HTR-8/SVneo (cell line): ENCODE measurements around the gene MRPL24.

Experiments used
- DNase-seq: peaks from one replicate; pipeline ENCODE4 v3.0.0; 2011; ENCODE audit warnings: low spot score, mixed read lengths; ENCODE audit not compliant: insufficient read length
- FAIRE-seq: peaks from 2 replicates; lab custom pipeline; 2011; peaks lifted over from hg19 to GRCh38; lab: Jason Lieb, UNC

Gene MRPL24

DNA sequence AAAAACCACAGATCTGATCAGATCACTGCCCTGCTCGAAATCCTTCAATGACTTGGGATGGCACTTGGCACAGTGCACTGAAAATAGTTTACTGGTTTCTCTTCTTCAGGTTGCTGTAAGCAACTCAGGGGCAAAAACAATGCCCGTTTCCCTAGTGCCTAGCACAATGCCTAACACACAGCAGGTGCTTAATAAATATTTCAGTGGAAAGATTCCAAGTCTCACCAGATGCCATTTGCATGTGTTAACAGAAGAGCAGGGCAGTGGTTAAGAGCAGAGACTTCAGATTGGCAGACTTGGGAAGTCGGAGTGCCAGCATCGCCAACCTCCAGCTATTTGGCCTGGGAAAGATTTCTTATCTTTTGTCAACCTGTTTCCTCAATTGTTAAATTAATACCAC, 23.5 kb downstream of the MRPL24 start:
- no peak for FAIRE-seq
- DNase-seq: no peak

DNA sequence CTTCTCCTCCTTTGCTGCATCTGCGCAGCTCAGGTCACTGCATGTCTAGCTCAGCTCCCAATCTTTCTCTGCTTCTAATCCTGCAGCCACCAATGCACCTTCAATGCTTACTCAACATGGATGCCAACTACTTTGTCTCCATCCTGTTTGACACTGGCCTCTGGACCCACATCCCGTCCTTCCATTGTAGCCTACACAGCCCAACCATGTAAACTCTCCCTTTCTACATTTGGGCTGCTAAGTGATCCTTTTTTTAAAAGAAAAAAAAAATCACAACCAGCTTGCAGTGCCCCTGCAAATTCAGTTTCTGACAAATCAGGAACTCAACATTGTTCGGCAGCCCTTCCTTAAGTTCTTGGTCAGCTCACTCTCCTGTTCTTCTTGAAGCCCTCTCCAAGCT, 26.1 kb downstream of the MRPL24 start:
- FAIRE-seq: no peak
- no peak for DNase-seq

DNA sequence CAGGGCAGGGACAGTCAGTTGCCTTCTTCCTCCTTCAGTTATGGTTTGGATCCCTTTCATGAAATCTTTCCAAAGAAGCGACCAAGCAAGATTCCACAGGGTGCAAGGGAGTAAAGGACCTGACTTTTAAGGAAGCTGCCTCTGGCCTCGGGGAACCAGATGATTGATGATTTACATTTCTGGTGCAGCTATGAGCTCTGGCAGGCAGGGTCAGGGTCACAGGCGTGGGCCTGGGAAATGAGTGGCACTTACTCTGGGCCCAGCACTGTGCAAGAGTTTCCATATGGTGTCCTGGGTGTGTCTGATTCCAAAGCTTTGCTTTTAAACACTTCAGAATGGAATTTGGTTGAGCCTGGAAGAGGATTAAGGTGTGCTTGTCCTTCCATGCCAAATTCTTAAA, 28.3 kb downstream of the MRPL24 start:
- FAIRE-seq (no peak), DNase-seq (no peak)

DNA sequence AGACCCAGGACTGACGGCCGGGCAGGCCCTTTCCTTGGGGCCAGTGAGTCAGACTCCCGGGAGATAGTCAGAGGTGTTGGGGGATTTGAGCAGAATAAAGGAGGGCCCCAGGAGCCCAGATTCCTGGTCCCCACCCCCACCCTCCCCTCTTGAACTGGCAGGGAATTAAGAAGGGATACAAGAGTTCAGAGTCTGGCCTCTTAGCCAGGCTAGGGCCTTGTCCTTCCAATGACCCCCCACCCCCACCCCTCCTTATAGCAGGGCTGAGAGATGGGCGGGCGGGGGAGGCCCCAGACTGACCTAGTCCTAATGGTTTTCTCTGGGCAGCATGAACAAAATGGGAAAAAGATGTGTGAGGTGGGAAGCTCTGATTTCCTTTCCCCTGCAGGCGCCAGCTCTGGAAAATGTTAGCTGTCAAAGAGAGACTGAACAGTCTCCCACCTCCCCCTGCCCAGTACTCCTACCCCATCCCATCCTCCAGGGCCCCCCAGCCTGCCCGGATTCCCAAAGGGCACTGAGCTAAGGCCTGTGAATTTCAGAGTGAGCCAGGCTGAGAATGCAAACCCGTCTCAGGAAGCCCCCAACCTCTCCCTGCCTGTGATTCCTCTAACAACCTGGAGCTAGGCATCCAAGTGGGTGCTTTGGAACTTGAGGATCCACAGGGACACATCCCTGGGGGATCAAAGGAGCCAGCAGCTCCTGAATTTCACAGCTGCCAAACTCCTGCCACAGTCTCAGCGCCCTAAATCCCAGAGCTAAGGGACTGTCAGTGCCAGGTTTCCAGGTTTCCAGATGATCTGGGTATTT, 29.7 kb downstream of the MRPL24 start:
- FAIRE-seq (no peak), DNase-seq (no peak)

DNA sequence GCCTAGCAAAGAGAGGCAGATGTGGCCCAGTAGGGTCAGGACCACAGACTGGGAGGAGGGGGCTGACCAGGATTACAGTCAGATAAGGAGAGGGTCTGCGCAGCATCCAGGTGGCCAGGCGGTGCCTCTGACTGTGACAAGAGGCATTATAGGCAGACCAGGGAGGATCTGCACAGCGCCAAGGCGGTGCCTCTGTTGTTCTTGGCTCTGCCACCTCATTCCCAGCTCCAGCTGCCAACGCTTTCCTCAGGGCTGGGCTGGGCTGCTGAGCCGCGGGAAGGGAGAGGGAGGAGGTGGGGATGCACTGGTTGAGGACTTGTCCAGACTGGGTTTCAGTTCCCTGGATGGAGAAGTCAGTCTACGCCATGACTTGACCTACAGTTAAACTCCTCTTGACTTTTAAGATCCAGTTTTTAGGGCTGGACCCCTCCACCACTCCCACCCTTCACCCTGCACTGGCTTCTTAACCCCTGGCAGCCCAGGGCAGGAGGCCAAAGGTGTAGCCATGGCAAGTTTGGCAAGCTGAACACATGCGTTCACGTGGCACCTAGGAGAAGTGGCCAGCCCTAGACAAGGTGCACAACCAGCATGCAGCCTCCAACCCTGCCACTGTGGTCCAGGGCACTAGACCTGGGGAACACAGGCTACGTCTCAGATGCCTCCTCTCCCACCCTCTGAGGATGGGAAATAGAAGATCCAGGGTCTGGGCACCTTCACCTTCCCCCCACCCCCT, 31.0 kb downstream of the MRPL24 start:
- FAIRE-seq (no peak), DNase-seq (peak; percentile 39)

DNA sequence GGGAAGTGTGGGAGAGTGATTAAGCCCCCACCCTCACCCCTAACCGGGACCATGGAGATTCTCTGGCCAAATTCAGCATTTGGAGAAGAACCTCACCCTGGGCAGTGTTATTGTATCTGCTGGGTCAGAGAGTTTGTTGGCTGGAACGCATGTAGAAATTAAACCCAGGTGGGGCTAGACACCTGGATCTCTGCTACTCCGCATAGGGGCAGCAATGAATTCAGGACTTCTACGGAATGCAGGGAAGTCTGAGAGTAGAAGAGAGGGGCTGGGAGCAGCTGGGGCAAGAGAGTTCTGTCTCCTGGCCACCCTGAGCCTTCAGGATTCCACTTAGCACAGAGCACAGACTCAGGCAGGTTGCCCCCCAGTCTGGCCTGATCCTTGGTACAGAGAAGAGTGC, 31.9 kb downstream of the MRPL24 start:
- FAIRE-seq (no peak), DNase-seq (no peak)

DNA sequence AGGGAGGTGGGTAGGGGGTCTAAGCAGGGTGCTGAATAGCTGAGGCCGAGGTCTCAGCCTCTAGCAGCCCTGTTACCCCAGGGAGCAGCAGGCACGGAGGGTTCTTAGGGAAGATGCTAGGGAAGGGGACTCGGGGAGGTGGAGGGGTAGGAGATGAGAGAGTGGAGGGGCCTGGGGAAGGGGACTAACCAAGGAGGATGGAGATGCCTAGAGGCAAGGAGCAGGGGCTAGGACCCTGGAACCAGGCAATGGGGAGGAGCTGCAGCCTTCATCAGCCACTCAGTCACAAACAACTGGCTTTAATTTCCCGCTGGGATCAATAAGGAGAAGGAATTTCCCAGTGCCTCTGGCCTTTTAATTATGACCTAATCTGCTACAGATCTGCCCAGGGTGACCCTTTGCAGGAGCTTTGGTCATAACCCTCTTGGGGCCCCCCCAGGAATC, 32.6 kb downstream of the MRPL24 start:
- FAIRE-seq: no peak

DNA sequence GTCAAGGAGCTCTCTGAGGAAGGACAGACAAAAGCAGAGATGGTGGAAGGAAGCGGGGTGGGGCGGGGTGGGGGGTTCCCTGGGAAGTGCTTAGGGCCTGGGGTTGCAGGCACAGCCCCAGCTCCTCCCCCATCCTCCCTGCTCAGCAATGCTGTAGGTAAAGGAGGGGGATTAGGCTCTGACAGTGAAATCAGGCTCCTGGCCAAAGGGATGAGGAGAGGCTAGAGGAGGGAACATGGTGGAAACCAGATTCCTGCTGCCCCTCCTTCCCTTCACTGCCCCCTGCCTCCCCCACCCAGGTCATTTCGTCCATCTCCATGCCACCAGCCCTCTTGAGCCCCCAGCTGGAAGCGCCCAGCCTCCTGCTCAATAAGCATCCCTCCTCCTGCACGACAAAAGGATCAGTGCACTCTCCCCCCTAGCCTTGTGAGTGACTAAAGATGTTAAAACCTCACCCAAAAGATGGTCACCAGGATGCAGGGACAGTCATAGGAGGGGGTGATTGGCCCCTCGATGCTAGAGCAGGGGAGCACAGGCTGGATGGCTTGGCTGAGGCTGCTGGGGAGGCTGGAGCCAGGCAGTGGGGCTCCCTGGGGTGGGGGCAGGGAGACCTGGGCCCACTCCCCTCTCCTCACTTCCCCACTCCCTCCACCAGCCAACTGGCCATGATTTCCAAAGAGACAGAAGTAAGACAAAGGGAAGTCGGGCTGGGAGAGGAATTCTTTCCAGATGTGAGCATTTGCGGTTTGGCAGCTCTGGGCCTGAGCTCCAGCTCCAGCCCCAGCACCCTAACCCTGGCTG, 33.3 kb downstream of the MRPL24 start:
- DNase-seq: no peak

More for the DNA sequence above, 32.6 kb downstream of the MRPL24 start:
- DNase-seq: no peak

DNA sequence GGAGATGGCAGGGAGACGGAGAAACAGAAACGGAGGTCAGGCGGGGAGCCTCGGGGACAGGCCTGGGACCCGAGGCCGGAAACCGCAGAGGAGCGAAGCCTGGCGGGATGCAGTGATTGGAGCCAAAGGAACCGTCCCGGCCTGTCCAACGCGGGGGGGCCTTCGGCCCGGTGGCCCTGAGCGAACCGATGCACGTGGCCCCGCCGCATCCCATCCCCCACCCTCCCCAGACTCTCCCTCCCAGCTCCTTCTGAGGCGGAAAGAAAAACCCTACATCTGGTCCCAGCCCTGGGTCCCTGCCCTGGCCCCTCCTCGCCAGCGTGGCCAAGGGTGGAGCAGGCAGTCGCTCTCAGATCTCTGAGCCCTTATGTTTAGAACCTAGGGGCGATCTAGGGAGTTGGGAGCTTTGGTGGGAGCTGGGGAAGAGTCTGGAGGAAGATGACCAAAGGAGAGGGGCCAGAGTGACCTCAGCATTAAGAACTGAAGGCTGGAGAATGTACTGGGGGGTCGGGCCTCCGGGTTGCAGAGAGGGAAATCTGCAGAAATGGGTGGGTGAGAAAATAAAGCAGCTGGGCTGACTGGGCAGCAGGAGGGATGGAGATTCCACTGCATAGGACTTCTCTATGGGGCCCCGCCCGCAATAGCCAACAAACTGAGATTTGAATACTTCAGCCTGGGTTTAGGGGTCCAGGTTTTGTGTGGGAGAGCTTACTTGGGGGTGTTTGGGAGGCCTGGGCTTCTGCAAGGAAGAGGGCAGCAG, 34.1 kb downstream of the MRPL24 start:
- FAIRE-seq: no peak
- no peak for DNase-seq

More for the DNA sequence above, 33.3 kb downstream of the MRPL24 start:
- FAIRE-seq: no peak

DNA sequence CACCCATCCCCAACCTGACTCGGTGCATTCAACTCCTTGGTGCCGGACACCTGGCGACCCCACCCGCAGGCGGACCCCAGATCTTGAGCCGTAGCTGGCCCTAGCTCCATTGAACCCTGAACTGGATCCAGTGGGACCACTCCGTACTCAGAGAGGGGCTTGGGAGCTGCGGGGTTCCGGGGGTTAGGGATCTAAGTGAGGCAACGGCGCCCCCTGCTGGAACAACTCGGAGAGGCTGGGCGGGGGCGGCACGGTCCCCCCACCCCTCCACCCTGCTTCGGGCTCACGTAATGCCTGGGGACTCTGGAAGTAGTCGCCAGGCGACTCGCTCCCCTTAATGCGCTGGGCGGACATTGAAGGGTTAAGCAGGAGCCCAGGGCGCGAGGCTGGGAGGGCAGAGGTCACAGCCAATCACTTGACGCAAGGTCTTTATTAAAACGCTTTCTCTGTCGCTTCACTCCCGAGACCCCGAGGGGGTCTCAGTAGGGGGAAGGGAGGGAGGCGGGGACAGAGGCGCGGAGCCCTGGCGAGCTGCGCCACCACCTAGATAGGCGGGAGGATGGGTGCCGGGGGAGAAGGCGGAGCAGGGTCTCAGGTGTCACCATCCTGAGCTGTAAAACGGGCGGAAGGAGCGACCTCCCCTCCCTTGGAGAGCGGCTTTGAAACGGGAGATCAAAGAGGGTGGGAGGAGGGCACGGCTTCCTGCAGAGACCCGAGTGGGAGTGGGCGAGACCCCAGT, 34.8 kb downstream of the MRPL24 start:
- no peak for FAIRE-seq

DNA sequence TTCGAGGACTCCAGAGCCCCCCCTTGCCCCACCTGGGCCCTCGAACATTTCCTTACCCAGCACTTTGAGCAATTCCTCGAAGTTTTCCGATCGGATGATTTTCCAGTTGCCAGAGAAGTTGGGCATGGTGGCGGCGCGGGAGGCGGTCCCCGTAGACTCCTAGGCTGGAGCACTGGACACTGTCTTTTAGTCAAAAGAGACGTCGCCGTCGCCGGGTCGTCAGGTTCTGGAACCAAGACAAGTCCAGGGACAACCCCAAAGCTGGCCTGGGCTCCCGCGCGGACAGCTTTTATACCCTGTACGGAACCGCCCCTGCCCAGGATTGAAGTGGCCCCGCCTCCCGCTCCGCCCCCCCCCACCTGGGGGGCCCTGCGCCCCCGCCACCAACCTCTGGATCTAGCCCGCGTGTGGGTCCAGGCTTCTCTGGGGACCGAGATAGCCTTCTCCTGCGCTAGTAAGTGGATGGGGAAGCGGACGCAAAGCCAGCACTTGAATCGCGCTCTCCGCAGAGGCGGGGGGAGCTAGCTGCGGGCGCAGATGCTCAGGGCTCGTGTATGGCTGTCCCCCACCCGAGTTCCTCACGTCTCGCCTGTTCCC, 35.5 kb downstream of the MRPL24 start, which contains the start of gene CRABP2:
Gene CRABP2, minus strand, starts transcription at position 263 of the 597 bp plus-strand sequence. Its CDS starts 137 bp downstream, at position 126.
- DNase-seq (no peak), FAIRE-seq (no peak)

More for the DNA sequence above, 34.8 kb downstream of the MRPL24 start:
- no peak for DNase-seq

DNA sequence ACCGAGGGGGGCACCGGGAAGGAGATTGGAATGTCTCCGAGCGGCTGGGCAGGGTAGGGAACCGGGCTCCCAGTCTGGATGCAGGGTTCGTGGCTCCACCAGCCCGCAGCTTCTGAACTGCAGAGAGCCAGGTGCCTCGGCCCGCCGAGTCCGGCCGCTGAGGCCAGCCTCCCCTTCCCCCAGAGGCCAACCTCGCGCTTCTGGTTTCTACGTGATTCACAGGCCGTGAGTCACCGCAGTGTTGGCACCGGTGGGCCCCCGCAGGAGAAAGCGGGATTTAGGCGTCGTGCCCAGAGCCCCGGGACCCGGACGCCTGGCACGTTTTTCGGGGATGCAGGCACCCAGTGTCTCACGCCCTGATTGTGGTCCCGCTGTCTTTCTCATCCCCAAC, 36.0 kb downstream of the MRPL24 start:
- DNase-seq: no peak
- no peak for FAIRE-seq

DNA sequence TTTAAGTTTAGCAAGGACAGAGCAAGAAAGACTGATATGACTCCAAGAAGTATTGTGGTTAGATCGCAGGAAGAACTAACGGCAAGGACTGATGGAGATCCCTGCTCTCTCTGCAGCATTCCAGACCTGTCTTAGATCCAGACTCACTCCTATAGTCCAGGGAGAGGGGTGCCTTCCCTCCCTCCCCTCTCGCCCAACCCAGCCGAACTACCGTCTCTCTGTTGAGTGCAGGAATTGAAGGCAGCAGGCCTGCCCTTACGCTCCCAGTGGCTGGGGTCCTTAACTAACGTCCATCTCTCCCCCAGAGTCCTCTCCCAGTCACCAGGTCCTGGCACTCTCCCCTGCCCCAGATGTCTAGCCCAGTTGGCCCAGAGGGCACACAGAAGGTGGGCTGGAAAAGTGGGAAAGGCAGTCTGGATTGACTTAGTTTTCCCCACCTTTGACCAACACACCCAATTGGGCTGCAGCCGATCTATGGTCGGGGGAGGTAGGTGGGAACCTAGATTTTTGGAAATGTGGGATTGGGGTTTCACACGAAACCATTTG, 36.6 kb downstream of the MRPL24 start:
- no peak for DNase-seq
- no peak for FAIRE-seq

DNA sequence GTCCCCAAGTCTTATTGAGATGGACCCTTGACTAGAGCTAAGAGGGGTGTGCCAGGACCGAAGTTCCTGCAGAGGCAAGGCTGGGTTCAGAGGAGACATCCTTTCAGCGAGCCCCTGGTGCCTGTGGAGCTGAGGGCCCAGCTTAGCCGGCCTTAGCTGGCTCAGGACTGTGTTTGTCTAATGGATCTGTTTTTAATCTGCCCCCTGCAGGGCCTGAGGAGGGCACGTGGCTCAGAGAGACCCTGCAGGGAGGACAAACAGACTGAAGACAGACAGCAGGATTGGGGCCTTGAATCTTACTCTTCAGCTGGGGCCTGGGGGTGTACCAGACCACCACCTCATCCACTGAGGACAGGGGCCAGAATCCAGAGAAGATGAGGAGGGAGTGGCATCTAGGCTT, 37.1 kb downstream of the MRPL24 start:
- DNase-seq (no peak), FAIRE-seq (no peak)

DNA sequence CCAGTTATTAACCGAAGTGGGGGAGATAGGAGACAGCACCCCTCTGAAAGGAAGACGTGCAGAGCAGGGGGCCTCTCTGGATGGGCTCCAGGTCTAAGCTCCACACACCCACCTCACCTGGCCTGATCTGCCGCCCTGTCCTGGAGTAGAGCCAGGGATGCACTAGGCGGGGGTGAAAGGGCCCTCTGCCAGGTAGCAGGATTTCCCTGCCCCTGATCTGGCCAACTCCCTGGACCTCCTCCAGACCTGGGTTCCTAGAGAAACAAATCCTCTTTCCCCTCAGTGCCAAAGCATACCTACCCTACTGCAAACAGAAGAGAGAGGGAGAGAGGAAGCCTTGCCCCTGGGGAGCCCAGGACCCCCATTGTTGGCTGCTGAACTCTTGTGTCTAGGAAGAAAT, 37.6 kb downstream of the MRPL24 start:
- FAIRE-seq (no peak), DNase-seq (no peak)

DNA sequence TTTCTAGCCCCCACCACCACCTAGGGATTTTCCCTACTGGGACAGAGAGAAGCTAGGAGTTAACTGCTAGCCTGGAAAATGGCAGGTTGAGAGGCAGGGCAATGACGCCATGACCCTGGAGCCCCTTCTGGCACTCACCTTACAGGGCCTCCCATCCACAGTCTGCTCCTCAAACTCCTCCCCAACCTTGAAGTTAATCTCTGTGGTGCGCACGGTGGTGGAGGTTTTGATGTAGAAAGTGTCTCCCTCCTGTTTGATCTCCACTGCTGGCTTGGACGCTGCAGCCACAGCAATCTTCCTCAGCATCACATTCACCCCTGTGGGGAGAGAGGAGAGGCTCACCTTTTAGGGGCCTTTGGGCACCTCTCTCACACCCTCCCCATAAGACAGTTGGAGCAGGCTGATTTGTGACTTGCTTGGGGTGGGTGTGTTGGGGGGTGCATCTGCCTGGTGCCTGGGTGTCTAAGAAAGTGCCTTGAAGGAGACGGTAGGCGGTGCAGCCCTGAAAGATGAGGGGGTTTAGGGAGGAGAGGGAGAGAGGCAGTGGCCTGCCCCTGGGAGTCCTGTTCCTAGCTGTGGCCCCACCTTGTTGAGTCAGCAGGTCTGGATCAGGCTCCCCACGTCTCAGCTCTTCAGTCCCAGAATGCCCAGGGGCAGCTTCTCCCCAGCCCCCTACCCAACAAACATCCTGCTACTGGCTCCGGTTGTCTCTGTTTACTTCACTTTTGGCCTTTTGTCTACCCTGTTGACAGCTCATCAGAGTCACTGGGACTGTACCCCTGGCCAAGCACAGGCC, 40.0 kb downstream of the MRPL24 start:
- DNase-seq (no peak), FAIRE-seq (no peak)

DNA sequence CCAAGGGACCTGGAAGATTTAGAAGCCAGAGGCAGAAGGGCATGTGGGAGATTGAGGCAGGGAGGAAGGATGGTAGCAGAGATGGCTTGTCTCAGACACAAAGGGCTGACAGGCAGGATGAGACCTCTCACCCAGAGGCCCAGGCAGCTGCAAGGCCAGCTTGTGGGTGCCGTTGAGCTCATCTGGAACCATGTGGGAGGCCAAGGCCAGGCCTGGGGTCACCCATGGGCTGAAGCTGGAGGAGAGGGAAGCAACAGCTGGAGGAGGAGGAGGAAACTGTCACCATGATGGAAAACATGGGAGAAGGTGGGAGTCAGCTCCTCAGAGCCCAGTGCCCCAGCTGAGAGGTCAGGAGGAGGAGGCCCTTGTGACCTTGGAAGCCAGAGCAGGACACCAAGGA, 41.9 kb downstream of the MRPL24 start:
- DNase-seq (no peak), FAIRE-seq (no peak)

DNA sequence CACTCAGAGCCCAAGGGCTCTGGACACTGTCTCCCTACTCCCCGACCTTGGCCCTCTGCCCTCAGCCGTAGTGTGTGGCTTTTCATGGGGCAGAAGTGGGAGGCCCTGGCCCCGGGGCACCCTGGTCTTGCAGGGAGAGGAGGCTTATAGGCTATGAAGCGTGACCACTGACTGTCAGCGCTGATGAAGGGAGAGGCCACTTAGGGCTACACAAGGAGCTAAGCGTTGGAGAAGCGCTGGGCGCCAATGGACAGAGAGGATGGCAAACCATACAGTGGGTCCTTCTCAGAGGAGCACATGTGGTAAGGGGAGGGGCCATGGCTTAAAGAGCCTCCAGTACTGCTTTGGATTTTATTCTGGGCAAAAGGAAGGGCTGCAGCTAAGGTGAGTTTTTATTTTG, 43.4 kb downstream of the MRPL24 start:
- FAIRE-seq: no peak
- no peak for DNase-seq
